Peyer's patch (tissue), 4 donors: Measurements from ENCODE around the gene COL6A1.

Source experiments
- POLR2A ChIP-seq, 2 donors: fragments of 450-650 bp; IDR thresholded peaks; one replicate each; pipeline ENCODE4 v1.5.1; 2017; ENCODE audit warnings: antibody characterized with exemption in 2 of 2, mild to moderate bottlenecking in 2 of 2, moderate library complexity in 2 of 2
- TF ChIP-seq, protein P1 (sequence below), 6 experiments: fragments of 450-650 bp in 4 of 6; fragments of 200-600 bp in 2 of 6; sonication (generic) in 1 of 6; IDR thresholded peaks; one replicate each; pipeline ENCODE4 v1.5.1; 2017 to 2019; ENCODE audit warnings: antibody characterized with exemption in 6 of 6, mild to moderate bottlenecking in 3 of 6, moderate library complexity in 1 of 6

DNA sequence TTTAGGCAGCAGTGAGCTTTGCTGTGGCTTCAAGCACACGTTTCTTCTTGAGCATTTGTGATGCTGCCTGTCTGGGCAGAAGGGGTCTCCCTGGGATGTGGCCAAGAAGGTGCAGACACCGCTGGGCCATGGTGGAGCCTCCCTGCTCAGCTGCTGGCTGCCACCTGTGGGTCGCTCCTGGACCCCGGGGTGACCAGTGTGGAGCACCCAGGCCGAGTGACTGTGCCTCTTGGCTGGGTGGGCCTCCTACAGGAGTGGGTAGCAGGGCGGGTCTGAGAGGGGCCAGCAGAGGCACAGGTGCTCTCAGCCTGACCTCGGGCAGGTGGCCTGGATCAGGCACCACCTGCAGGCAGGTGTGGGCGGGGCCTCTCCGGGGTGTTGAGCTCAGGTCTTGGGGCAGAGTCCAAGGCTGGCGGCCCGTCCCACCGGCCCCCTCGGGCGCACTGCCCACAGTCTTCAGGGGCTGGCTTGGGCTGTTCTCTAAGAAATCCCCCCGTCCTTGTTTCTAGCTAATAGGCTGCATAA, 42.0 kb upstream of the COL6A1 start:
- TF ChIP-seq, protein P1, sequence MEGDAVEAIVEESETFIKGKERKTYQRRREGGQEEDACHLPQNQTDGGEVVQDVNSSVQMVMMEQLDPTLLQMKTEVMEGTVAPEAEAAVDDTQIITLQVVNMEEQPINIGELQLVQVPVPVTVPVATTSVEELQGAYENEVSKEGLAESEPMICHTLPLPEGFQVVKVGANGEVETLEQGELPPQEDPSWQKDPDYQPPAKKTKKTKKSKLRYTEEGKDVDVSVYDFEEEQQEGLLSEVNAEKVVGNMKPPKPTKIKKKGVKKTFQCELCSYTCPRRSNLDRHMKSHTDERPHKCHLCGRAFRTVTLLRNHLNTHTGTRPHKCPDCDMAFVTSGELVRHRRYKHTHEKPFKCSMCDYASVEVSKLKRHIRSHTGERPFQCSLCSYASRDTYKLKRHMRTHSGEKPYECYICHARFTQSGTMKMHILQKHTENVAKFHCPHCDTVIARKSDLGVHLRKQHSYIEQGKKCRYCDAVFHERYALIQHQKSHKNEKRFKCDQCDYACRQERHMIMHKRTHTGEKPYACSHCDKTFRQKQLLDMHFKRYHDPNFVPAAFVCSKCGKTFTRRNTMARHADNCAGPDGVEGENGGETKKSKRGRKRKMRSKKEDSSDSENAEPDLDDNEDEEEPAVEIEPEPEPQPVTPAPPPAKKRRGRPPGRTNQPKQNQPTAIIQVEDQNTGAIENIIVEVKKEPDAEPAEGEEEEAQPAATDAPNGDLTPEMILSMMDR (IDR thresholded peaks at IDR 0.05) = no peak
- no peak for TF ChIP-seq POLR2A (IDR thresholded peaks at IDR 0.05)
